HG03521 (cell line): Measurements from ENCODE around the gene NFE2L3.
"Not testable (repeated sequence)": the region's sequence is repeated elsewhere in the genome, so short reads cannot be mapped to it uniquely, and the experiment has no call there.

ENCODE experiments used
- ATAC-seq: cut with Tn5 transposase; IDR thresholded peaks from one replicate; pipeline ENCODE4 v1.9.1; 2021; ENCODE audit warnings: mild to moderate bottlenecking, moderate library complexity; ENCODE audit not compliant: unreplicated experiment

The NFE2L3 gene

DNA sequence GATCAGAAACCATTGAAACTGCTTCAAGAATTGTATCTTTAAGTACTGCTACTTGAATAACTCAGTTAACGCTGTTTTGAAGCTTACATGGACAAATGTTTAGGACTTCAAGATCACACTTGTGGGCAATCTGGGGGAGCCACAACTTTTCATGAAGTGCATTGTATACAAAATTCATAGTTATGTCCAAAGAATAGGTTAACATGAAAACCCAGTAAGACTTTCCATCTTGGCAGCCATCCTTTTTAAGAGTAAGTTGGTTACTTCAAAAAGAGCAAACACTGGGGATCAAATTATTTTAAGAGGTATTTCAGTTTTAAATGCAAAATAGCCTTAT is 33.8 kb downstream of the NFE2L3 start:
- ATAC-seq: no peak

DNA sequence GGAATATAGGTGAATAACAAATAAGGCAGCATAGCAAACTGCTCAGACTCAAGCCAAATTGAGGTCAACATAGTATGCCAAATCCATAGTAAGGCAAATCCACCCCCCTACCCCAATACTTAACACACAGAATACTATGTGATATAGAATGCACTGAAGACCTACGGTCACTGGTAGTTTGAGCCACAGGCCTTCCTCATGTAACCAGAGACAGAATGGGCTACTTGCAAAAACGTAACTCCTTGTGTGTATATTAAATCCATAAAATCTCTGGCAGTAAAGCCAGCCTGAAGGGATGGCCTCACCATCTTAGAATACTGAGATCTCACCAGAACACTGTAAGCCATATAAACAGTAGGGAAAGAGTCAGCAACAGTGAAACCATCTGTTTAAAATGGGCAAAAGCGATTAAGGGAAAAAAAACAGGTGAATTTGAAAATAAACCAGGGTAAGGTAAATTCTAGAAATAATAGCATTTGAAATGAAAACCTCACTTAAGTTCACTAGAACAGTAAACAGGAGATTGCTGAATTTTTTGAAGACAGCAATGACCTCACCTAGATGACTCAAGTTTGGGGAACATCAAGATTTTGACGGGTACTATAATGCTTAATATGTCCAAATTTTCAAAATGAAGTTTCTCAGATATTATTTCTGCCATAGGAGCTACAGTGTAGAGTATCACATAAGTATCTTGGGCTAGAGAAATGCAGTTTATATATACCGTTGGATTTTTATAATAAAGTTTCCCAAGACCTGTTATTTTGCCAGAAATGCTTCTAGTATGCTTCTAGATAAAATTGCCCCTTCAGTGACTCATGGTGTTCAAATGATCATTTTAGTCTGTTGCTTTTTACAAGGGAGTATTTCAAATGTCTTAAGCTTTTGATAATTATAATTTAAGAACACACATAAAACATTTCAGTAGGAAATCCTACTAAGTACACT is 34.6 kb downstream of the NFE2L3 start:
- no peak for ATAC-seq

DNA sequence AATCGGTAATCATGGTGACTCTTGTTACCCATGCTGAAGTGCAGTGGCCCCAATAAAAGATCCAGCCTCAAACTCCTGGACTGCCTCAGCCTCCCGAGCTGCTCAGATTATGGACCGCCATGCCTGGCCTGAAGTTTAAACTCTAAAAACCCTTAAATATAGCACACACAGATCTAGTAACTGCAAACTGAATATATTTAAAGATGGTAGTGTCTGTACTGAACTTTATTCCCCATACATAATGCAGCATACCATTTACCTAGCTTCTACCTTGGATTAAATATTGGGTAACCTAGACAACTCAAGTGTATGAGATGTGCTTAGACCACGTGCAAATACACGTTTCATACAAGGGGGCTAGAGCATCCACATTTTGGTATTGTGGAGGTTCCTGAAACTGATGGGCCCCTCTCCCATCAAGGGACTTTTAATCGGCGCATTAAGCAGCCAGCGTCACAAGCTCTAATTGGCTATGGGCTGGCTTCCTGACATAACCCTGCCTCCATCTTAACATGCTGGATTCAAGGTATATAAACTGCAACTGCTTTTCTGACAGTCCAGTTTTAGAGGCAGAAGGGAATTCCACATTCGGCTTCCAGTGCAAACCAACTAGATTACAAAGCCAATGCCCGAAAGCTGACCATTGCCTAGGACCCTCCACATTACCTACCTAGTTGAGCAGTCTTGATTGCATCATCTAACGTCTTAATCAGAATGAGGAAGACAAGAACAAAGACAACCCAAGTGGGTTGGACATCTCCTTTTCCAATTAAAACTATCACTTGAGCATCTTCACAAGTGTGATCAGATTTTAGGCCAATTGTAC is 35.6 kb downstream of the NFE2L3 start:
- ATAC-seq: no peak

DNA sequence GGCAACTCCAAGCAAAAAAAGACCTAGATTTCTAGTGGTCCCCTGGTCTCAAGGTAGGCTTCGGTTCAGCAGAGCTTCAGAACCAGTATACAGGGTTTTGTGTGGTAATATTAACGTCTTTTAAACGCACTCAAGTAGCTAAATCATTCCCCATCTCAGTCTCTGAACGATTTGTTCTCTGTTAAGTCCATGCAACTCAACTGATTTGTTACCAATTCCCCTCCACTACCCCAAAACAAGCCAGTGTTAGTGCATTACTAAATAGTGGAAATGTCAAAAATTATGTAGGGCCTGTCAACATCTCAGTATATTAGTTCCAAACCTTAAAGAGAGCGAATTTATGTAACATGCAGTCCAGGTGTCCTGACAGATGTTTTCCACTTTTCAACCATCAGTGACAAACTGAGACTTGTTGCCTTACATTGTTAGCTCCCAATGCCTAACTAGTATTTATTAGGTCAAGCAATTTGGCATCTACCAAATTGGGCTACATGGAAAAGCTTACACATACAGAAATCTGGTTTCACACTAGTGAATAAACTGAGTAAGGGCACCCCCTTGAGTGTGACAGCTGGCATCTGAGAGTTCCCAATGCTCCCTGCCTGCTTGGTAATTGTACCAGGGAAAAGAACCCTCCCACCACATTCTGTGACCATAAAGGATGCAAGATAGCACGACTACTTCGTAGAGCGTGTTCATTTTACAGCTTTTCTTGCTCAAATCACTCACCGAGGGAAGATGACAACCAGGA is 36.4 kb downstream of the NFE2L3 start:
- ATAC-seq: no peak

DNA sequence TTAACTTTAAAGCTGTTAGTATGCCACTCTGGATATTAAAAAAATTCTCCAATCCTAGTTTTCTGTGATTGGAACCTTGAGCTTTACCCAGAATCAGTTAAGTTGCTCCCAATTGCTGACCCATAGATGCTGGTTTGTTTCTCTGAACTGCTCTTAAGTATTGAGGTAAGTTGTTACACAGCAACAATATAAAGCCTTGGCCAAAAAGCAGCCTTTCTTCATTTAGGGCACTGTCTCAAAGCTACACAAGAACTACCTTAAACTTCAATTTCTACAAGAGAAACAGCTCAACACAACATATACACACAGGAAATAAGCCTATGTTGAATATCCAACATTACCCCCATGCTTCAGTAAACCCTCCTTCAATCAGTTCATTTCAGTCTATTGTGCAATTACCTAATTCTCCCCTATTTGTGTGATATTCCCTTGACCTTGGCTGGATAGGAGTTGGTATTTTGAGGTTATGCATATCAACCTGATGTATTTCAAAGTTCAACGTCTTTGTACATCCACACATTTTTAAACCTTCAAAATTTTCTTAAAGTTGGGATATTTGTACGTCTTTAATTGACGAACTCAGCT is 37.1 kb downstream of the NFE2L3 start:
- no peak for ATAC-seq

DNA sequence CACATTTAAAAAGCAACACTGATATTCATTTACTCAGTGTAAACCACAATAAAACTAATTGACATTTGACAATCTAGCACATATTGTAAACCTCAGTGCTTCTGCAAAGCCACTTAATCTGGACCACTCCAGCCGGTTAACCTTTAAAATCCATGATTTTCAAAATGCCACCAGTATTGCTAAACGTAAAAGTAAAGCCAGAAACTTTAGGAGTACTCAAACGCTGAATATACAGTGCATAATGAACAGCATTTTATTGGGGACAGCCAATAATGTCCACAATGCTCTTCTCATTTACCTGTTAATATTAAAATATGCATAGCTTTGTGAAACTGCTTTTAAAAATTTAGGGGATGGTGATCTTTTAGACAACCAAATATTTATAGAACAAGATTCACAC is 37.7 kb downstream of the NFE2L3 start:
- no peak for ATAC-seq

DNA sequence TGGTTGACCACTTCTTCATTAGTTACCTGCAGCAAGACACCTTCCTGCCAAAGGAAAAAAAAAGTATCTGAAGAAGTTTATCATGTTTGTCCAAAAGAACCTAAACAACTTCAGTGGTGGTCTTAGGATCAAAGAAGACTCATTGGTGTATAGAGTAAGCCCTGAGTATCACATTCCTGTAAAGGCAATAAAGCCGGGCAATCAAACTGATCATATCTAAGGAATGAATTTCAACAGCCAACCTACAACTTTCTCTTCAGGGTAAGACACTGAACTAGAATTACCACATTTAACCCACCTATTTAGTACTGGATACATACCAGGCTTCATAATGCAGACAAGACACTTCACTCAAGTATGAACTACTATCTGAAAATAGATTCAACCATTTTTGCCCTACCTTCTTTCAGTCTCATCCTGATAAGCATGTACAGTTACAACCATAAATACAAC is 38.4 kb downstream of the NFE2L3 start:
- no peak for ATAC-seq

DNA sequence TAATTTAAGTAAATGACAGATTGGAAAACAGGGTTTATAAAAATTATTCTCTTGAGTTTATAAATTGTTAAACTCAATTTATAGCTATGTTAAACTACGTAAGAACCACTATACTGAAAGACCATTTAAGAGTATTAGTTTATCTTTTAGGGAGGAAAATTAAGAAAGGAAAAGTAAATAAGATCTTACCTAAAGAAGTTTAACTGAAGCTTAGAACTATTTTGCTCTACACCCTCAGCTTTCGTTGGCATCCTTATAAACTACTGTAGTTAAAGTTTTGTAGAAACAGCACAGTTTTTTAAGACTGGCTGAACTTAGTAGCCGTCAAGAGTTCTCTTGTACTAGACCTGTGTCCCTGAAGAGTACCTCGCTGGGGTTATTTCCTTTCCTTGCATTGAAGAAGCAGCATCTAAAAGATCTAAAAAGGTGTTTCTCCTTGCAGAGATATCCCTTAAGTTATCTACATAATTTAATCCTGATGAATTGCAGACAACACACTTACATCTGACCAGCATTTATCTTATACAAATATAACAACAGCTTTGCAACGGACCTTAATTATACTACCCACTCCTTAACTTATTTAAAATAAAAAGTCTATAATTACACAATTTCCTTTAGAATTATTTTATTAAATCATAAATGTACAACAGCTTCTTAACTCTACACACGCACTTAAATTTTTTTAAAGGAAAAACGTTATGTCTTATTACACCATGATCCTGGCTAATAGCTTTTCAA is 39.4 kb downstream of the NFE2L3 start:
- no peak for ATAC-seq

DNA sequence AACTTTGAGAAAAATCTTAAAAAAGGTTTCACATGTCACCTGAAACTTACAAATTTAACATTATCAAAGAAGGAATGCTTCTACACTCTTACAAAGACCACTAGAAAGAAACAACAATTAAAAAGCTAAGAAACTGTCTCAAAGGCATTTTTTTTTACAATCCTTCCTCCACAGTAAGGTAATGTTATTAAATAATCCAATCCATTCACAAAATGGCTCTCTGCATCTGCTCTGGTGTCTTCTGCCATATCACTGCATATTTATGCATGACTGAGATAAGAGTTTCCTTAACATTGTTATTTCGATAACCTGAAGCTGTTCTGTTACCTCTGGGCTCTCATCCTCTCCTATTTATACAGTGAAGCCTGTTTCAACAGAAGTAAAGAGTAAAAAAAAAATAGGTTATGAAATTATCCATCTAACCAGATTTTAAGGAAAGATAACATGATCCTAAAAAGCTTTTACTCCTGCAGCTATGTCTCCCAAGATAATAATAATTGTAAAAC is 40.0 kb downstream of the NFE2L3 start:
- no peak for ATAC-seq

DNA sequence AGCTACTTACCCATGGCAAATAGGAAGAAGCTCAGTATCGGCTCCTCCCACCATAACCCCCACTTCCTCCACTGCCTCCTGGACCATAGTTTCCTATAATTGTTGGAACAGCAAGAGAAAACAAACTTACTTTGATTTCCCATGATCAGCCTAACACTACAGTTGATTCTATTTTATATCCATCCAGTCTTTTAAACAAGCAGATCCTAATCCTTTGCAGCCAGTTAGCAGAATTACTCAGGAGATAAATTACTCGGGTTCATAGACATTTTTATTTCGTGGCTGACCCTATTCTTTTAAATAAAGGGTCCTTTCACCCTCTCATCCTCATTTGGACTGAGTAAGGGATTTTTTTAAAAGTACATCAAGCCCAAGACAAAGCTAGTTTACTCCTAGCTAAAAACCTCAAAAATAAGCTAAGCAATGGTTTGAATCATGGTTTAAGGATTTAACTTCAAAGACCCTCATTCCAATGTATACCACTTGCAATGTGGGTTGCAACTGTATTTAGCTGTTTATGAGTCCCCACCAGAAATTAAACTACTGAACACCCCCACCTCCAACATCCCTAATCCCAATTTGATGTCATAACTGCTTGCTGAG is 40.6 kb downstream of the NFE2L3 start:
- ATAC-seq: no peak

DNA sequence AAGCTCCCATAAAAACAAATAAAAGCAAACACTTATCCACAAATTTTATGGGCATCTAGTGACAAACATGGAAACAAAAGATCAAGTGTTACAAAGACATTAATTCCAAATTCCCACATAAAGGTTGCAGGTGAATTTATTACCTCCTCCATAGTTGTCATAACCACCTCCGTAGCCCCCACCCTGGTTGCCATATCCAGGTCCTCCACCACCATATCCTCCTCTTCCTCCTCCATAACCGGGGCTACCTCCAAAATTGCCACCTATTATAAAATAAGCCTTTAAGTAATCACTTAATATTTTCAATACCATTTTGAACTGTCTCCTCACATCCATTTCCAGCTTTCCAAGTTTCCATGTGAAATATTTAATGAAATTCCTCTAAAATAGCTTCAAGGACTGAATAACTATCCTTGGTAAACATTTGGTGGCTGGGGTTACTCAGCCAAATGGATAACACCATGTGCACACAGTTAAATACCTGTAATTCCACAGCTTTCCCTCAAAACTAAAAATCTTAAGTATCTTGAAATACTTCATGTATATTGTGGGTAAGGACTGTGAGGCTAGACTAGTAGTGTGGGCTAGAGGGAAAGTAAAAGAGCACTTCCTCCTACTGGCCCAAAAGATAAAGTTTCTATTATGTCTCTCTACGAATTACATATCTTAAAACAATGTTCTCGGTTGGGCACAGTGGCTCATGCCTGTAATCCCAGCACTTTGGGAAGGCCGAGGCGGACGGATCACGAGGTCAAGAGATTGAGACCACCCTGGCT is 41.6 kb downstream of the NFE2L3 start:
- no peak for ATAC-seq

DNA sequence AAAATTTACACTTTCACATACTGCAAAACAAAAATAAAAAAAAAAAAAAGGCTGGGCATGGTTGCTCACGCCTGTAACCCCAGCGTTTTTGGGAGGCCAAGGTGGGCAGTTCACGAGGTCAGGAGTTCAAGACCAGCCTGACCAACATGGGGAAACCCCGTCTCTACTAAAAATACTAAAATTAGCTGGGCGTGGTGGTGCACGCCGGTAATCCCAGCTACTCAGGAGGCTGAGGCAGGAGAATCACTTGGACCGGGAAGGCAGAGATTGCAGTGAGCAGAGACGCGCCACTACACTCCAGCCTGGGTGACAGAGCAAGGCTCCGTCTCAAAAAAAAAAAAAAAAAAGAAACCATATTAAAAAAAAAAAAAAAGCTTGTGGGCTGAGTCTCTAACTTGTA is 42.8 kb downstream of the NFE2L3 start:
- ATAC-seq: not testable (repeated sequence)

DNA sequence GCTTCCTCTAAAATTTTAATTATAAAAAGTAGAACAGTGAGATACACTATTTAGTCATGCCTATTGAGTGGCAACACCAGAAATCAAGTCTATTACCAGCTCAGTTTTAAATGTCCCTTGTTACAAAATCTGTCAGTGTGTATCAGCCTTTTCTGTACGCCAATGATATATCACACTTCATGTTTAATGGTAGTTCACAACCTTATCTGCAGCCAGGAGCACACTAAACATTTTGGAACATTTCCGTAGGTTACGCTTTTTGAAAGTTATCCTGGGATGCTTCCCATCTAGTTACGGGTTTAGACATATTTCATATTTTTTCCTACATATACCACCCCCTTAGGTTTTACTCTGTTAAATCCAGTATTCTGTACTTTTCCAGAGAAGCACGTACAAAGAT is 43.2 kb downstream of the NFE2L3 start:
- ATAC-seq: no peak

DNA sequence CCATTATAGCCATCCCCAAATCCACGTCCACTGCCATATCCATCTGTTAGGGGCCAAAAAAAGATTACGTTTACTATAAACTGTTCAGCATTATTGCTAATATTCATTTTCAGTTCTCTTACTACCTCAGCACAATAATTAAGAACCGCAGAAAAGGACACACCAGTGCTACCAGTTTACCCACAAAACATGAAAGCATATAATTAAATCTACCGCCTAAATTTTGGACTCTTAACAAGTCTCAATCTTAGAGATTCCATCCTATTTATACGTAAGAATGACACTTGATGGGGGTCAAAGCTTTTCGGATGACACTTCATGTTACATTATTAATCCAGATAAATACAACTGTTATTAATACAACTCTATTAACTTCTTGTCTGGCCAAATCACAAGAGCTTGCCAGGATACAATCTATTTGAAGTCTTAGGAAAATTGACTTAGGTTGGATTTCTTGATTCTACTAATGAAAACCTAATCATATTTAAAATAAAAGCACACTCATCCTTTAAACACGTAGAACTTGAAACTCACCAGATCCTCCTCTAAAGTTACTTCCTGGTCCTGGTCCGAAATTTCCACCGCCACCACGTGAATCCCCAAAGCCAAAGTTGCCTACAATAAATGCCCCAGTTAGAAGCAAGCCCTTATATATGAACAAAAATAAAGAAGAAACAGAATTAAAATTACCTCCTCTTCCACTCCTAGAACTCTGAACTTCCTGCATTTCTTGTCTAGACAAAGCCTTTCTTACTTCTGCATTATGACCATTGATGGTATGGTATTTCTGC is 44.1 kb downstream of the NFE2L3 start:
- no peak for ATAC-seq

DNA sequence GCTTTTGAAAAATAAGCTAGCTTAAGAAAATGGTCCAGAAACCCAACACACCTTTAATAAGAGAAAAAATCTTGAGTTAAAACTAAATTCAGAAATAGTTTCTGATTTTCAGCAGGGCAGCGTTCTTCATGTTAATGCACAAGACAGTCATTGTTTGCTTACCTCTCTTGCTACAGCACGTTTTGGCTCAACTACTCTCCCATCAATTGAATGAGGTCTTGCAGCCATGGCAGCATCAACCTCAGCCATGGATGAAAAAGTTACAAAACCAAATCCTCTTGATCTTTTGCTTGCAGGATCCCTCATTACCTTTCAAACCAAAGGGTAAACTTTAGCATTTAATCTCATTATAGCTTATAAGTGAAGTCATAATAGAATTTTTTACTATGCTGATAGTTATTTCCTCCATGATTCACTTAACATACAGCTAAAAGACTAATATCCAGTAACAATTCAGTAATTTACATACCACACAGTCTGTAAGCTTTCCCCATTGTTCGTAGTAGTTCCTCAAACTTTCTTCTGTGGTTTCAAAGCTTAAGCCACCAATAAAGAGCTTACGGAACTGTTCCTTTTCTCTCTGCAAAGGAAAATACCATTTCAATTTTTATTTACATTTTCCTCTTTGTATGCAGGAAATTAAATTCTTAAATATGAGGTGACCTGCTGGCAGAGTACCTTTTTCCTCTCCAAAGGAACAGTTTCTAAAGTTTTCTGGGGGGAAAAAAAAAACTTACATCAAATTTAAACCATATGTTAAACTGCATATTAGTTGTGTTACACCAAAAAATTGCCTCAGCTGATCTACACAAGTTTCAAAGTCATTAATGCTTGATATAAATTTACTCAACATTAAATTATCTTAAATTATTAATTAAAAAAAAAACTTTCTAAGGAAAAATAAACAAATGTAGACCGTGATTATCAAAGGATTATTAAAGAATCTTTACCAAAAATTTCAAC is 45.4 kb downstream of the NFE2L3 start:
- no peak for ATAC-seq

DNA sequence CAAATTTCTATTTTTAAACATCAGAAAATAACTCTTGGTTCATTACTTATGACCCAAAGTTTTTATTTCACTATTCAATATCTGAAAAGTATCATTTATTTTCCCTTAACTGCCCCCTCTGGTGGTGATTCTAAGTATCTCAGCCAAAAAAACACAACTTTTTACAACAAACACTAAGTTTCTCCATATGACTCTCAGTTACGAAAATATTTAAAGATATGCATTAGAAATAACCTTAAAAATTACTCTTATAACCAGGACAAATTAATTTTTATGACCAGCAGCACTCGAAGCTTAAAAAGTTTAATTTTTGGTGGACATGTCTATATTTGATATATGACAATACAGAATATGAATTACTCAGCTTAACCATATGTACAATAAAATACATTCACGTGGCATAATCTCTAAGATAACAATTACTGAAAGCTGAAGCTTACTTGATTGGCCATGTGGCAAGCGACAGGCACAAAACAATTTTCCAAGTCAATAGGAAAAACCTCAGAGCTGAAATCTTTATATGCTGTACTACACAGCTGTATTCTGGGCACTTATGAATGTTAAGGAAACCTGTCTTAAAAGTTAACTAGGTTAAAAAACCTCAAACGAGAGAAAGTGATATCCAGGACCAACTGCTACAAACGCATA is 46.3 kb downstream of the NFE2L3 start:
- ATAC-seq: no peak
